Activated CD4-positive, CD25-positive, alpha-beta regulatory T cell treated with anti-CD3 and anti-CD28 coated beads, Interleukin-2, amount 50 U/mL, for 24 hours (primary cell): ENCODE results near the gene AGXT.

Experiments used
- ATAC-seq, 2 donors: fragments of 150-1000 bp; cut with Tn5 transposase; one replicate each; pipeline ENCODE4 v1.10.0; 2021; ENCODE audit warnings: mild to moderate bottlenecking in 1 of 2, moderate library complexity in 1 of 2

Gene AGXT

DNA sequence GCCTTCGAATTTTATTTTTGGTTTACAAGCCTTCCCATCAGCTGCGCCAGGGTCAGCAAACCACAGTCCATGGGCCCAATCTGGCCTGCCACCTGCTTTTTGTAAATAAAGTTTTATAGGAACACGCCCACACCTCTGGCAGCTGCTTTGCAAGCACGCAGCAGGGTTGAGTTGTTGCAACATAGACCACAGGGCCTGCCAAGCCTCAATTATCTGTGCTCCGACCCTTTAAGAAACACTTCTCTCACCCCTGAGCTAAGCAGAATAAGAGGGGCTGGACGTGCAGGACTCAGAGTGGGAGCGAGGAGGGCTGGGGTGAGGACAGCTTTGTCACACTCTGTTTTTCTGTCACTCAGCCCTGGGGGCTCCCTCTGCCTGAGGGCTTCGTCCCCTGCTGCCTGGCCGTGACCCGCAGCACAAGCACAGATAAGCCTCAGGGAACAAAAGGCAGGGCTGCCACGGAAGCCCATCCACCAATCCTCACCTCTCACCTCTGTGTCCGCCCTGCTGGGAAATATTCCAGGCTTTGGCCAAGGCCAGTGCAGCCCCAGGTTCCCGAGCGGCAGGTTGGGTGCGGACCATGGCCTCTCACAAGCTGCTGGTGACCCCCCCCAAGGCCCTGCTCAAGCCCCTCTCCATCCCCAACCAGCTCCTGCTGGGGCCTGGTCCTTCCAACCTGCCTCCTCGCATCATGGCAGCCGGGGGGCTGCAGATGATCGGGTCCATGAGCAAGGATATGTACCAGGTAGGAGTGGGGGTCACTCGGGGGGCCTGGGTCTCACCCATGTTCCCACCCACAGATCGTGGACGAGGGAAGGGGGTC is at the start of gene AGXT:
Gene AGXT (plus strand): TSS at position 539 of the 823 bp plus-strand sequence. CDS start 42 bp downstream, at position 581.
- no peak for ATAC-seq

DNA sequence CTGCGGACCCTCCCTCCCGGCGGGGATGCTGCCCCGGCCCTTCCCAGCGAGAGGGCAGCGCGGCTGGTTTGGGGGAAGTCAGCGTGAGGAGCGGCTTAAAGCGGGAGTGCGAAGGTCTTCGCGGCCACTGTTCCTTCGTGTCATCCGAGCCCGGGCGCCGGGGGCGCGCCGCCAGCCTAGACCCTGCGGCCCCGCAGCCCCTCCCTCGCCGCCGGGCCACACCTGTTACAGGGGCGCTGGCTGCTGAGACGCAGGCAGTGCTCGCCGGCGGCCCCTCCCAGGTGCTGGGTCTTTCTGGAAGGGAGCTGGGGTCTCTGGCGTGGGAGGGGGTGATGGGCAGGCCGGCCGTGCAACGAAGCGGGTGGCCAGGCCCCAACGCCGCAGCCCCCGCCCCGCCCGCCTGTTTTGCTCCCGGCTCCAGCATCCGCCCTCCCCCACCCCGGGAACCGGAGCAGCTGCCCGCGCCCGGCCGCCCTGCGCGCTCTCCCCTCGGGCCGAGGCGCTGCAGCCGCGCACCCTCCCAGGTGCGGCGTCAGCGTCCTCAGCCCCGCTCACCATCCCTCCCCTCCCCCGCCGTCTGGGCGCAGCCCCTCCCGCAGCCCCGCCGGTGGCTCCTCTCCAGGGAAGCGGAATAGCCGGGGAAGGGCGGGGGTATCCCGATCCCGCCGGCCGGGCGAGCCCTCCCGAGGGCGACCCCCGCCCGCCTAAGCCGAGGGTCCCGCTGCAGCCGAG is 49.3 kb upstream of the AGXT start:
- ATAC-seq, result no peak

DNA sequence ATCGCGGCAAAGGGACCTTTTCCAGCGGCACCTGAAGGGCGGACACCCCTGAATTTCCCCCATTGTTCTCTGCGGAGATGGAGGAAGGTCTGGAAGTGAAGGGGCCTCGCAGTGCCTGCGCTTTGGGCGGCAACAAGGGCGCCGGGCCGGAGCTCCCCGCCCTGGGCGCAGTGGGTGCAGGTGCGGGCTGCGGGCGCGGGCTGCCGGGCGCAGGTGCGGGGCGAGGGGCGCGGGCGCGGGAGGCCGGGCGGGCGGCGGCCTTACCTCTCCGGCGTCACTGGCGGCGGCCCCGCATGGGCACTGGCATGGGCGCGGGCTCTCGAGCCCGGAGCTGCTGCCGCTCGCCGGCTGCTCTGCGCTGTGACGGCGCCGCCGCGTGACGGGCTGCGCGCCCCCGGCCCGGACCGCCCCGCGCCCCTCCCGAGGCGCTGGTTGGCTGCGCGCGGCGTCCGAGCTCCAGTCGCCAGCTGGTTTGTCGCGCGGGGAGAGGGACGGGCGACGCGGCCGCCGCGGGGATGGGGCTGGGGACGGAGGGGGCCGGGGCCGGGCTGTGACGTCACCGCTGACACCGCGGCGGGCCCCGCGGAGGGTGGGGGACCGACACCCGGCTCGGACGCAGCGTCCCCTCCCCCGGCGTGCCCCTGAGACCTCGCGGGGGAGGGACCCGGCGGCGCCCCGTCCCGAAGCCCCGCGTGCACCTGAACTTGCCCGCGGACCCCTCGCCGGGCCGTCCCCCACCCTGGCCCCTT is 48.6 kb upstream of the AGXT start, which contains the start of gene KIF1A:
Gene KIF1A (minus strand): TSS at position 362 of the 749 bp plus-strand sequence. CDS start 22,467 bp downstream, outside the sequence.
- no peak for ATAC-seq

DNA sequence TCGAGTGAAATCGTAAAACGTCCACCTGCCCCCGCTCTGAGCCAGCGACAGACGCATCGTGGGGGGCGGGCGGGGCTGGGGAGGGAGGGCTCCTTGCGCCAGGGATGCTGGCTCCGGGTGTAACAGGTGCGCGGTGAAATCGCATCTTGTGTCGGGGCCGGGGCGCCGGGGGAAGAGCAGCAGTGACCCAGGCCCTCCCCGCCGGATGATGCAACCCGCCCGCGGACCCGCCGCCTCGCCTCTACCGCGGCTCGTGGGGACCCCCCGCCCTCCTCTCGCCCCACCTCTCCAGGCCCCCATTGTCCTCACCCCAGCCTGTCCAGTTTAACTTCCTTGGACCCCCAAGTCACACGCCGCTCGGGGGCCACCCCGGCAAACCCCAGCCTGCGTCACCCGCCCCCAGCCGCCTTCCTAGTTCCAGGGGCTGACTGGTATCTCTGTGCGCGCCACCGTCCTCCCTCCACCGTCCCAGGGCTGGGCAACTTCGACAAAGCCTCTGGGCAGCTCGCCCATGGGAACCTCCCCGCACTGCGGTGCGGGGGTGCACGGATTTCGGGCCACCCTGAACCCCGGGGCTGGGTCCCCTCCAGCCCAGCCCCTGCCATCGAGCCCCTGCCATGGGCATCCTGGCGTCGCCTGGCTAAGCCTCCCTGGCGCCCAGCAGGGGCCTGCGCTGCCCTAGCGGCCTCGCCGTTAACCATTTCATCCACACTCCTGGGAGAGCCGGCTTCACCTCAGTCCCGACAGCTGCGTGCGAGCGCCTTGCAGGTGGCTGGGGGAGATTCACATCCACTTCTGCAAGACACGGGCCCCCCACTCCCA is 47.8 kb upstream of the AGXT start:
- peak; percentile 34 to 49 for ATAC-seq

DNA sequence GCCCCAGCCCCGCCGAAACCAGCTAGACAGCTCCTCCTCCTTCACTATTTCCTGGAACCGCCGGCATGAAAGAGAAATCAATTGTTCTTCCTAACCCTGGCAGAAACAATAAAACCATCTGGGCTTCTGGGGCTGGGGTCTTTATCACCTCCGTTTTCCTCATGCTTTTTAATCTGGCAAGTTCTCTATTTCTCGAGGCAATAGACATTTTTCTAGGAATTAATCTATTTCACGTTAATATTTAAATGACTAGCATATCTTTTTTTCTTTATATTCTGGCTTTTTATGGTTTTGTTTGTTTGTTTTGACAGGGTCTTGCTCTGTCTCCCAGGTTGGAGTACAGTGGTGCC is 47.2 kb upstream of the AGXT start:
- no peak for ATAC-seq

DNA sequence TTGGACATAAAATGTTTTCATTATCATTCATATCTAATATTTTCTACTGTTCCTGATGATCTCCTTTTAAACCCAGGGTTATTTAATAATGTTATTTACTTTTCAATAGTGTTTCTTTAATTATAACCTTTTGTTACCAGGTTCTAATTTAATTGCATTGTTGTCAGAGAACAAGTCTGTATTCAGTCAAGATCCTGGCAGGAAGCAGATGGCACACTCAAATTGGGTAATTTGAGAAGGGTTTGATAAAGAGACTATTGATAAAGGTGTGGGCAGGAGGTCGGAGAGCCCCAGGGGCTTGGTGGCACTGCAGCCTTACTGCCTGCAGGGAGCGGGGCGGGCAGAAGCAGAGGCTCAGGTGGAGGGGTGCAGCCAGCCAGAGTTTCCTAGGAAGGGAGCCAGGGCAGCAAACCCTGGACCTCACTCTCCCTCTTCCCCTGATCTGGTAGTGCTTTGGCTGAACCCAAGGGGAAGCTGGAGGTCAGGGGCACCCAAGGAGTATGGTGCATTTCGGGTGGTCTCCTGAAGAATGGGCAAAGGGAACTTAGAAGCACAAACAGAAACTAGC is 46.3 kb upstream of the AGXT start:
- ATAC-seq, result no peak

DNA sequence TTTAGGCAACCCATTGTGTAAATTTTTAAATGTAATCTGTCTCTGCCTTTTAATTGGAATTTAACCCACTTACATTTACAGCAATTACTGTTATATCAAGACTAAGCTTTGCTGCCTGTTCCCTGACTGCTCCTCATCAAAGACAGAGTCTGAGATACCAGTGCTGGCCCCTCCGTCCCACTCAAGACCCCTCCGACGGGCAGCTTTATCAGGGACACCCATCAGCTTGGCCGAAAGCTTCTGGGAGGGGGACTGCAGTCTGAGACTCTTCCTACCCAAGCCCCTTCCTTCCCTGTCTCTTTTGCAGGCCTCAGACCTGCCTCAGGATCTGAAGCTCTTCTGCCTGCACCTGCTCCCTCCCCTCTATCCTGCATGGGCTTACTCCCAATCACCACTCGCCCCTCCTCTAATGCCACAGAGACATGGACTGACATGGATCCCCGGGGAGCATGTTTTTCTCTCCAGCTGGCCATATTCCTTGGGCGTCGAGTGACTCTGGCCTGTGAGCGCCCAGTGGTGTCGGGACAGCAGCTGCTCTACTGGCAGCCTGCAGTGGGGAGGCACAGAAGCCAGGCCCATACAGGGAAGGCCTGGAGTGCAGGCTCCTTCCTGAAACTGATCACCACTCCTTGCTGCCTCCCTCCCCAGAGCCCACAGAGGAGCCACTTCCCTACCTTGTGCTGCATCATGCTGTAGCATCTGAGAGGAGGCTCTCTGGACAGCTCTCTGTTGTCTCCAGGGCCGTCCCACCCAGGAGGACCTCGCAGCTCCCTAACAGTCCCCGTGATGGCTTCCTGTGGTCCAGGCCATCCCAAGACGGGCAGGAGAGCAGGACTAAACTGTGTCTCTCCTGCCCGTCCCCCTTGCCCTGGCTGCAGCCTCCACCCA is 44.9 kb upstream of the AGXT start:
- no peak for ATAC-seq

DNA sequence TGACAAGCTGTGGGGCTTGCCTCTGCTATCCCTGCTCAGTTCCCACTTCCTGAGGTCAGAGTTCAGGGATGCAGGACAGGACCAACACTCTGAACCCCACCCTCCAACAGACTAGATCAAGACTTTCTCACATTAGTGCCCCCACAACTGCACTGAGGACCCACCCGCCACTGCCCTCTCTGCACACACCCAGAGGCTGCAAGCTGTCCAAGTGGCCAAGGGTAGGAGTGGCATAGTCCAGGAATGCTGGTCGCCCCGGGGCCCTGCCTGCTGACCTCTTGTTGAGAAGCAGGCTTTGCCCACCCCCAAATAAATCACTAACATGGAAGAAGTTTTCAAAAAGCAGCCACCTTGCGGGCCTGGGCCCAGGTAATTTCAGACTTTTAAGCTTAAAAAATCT is 43.1 kb upstream of the AGXT start:
- no peak for ATAC-seq

DNA sequence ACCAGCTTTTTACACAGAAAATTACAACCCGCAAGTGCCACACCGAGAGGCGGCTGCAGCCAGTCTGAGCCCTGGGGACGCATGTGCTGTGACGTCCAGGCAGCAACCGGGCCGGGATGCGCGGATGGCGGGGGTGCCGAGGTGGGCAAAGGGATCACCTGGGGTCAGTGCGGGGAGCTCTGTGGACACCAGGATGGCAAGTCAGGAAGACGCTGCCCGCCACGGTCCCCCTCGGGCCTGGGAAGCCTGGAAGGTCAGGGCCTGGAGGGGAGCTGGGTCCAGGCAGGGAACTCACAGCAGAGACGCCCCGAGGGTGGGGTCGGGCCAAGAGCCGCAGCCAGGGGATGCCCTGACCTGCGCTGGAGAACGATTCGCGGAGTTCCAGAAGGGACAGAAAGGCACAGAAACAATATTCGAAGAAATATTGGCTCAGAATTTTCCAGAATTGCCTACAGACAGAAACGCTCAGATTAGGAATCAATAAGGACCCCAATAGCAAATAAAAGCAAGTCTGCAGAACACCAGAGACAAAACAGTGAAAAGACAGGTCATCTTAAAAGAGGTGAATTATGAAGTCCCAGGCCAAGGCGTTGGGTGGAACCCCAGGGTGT is 36.9 kb upstream of the AGXT start:
- ATAC-seq, result no peak

DNA sequence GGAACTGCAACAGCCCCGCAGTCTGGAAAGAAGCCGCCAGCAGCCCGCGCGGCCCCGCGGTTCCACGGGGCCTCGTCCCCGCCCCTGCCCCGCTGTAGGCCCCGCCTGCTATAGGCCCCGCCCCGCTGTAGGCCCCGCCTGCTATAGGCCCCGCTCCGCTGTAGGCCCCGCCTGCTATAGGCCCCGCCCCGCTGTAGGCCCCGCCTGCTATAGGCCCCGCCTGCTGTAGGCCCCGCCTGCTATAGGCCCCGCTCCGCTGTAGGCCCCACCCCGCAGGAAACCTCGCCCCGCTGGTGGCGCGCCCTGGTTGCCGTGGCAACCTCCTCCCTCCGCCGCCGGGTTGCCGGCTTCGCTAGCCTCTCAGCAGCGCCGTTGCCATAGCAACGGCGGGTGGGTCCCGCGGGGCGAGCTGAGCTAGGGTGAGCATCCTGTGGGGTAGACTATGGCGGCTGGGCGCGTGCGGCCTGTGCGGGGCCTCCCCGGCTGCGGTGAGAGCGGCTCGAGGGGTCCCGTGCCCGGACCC is 36.4 kb upstream of the AGXT start:
- peak; percentile 90 for ATAC-seq

DNA sequence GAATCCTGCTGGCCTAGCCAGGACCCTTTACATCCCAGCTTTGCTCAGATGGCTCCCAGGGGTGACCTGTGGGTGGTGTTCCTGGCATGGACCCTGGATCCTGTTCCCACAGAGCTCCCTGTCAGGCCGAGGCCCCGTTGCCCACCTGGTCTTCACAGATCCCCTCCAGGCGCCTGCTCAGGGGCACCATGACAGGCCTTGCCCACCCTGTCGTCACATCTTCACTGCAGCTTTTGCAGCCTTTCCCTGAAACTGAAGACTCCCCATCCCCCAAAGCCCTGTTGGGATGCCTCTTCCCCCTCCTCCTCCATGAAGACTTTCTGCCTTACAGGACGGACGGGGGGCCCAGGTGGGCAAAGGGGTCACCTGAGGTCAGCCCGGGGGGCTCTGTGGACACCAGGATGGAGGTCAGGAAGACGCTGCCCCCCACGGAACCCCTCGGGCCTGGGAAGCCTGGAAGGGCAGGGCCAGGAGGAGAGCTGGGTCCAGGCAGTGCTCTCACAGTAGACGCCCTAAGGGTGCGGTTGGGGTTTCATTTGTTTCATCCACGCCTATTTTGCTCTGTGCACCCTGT is 35.6 kb upstream of the AGXT start:
- ATAC-seq, result no peak

DNA sequence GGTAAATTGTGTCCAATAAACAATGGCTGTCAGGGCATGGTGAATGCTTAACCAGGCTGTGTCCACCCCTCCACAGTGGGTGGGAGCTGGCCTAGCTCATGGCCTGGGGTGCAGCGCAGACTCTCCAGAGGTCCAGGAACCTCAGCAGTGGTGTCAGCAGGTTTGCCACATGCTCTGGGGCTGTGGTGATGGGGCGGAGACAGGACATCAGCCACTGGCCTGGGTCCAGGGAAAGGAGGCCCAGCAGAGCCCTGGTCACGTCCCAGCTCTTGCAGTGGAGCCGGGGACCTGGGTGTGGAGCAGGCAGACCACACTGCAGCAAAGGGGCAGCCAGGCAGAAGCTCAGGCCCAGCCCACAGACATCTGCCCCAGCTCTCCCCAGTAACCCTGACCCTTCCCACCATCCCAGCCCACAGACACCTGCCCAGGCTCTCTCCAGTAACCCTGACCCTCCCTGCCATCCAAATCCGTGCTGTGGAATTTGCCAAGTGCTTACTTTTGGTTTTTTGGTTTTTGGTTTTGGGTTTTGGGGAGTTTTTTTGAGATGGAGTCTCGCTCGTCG is 34.8 kb upstream of the AGXT start:
- ATAC-seq, result no peak

DNA sequence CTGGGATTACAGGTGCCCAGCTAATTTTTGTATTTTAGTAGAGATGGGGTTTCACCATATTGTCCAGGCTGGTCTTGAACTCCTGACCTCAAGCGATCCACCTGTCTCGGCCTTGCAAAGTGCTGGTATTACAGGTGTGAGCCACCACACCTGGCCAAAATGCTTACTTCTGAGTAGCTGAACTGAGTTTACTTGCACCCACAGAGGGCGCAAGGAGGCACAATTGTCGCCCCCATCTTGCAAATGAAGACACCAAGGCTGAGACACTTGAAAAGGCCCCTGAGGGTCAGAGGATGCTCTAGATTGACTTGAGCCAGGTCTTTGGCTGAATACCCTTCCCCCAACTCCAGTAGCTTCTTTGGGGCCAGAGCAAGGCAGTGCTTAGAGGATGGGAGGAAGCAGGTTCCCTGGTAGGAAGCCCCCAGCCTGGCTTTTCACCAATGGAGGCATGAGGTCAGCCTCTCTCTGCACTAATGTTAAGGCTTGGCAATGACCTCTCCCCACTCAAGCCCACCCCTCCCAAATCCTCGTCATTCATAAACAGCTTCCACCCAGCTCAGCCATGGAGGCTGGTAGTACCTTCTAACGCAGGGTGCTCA is 34.1 kb upstream of the AGXT start:
- no peak for ATAC-seq

DNA sequence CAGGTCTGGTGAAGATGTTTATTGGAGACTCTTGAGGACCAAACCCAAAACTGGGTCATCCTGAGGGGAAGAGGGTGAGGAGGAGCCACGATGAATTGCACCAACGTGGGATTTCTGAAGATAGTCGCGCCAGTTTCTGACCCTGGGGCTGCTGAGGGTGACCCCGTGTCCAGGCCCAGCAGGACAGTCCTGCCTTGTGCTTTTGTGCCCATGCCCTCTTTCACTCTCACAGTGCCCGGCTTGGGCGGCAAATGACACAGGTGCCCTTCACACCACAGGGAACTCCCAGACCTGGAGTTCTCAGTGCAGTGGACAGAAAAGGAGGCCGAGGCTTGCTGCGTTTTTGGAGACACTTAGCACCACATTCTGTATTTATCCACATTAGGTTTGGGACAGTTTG is 33.1 kb upstream of the AGXT start:
- no peak for ATAC-seq

DNA sequence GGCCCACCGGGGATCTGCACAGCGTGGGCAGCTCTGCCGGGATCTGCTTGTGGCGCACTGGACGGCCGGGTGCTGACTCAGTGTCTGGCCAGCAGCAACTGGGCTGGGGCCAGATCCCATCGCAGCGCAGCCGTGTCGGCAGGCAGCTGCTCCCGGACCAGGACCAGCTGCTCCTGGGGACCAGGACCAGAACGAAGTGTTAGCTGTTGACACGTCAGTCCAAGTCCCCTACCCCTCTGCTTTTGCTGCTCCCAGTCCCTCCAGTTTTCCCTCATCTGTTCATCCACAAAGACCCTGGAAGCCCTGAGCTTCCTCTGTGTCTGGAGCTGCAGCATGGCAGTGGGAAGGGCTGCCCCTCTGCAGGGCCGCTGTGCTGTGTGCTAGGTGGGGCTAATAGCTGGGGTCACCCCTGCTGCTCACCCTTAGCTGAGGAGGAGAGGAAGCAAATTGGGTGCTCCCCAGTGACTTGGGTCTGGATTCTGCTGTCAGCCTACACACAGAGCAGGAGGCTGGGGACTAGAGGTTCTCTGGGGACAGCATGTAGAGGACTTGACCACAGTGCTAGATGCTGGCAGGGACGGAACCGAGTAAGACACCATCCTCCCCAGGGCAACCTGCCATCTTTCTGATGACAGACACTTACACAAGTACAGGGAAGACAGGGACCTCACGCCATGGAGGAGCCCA is 31.7 kb upstream of the AGXT start:
- ATAC-seq, result no peak

DNA sequence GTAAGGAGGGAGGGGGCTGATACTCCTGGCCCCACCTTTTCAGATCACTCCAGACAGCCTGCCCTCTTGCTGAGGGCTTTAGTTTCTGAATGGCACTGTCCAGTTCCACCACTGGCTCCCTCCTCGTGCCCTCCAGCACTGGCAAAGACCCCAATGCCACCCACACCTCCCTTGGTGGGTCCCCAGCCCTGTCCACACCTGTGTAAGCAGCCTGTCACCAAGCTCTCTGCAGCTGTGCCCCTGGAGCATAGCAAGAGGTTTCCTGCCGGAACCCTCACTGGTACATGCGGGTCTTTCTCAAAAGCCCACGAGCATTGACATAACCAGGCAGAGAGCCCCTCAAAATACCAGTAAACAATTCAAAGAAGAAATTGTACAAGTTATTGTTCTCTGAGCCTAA is 31.0 kb upstream of the AGXT start:
- no peak for ATAC-seq

DNA sequence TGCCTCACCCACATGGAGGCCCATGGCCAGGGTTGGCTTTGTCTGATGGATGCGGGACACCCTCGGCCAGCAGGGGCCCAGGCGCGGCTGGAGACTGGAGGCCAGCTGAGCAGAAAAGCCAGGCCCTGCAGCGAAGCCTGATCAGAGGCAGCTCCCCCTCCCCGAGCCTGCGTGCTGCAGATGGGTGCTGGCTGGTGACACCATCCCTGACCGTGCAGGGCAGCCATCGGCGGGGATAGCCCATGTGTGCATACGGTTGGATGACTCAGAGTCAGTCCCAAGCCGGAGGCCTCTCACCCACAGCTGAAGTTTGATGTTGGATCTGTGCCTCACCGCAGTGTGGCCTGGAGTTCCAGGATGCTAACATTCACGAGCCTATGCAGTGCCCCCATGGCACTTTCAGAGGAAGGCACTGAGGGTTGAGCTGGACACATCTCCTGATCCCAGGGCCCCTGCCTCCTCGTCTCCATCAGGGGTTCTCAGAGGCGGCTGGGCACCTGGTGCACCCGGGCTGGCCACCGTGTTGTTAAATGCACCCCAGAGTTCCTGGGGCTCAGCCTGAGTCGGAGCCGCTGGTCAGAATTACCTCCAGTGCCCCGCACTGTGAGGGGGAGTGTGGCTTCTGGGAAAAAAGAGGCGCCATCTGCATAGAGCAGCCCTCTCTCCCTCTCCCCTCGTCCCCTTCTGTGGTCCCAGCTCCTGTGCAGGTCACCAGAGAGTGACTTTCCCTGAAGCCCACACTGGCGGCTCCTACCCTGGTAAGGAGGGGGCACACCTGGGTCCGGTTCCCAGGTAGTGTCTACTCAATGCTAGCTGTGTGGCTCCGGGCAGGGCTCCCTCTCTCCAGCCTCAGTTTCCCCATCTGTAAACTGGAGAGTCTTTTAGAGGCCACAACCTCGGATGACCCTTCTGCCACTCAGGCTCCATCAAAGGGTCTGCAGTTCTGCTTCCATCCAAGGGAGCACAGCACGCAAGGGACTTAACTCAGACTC is 29.2 kb upstream of the AGXT start:
- no peak for ATAC-seq
